Activated CD8-positive, alpha-beta memory T cell treated with anti-CD3 and anti-CD28 coated beads, Interleukin-2, amount 50 U/mL, for 48 hours (primary cell): ENCODE data around the gene NEXN.
A peak's percentile ranks its signal among the peaks of the same experiment; 100 is the strongest.
"Not testable (repeated sequence)": the region's sequence is repeated elsewhere in the genome, so short reads cannot be mapped to it uniquely, and the experiment has no call there.

Experiments
- DNase-seq: peaks from one replicate; pipeline ENCODE4 v3.0.0-alpha.2; 2020

The NEXN gene

DNA sequence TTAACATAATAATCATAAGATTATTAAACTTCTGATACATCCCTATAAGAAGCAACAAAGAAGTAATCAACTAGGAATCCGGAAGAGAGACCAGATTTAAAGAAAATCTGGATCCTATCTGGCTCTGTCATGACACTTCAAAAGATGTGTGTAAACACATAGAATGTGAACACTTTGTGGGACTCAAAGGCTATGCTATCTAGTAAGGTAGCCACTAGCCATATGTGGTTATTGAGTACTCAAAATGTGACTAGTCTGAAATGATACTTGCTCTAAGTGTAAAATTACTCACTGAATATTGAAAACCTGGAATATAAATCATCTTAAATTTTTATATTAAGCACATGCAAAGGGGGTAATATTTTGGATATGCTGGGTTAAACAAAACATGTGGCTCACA is 81.8 kb downstream of the NEXN start:
- DNase-seq = no peak

DNA sequence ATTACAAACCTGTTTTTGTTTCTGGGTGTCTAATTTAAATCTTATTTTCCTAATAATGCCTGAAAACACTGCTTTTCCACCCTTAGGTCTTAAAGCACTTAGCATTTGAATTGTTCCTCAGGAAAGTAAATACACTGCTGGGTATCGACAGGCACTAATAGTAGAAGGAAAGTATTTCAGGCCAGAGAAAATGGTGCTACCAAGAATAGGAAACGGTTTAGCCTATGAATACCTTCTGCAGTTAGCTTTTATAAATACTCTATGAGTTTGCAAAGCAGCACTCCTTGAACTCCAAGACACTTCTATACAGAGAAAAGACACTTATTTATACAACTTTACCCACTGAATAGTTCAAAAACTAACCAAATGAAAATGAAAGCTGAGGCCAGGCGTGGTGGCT is 83.7 kb downstream of the NEXN start:
- DNase-seq = no peak

DNA sequence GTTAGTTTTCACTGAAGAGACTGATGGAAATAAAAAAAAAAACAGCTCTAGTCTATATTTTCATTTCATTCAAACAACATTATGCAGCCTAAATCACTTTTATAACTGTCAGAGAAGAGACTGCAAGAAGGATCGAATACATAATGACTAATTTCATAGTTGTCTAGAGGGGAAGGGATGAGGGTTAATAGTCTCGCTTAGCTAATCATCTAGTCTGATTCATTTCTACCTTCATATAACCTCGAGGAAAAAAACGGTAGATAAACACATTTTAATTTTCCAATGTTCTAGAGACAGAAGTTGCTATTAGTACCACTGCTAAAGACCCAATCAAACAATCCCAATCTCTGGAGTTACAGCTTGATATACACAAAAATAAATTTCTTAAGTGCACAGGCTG is 87.0 kb downstream of the NEXN start:
- no peak for DNase-seq

DNA sequence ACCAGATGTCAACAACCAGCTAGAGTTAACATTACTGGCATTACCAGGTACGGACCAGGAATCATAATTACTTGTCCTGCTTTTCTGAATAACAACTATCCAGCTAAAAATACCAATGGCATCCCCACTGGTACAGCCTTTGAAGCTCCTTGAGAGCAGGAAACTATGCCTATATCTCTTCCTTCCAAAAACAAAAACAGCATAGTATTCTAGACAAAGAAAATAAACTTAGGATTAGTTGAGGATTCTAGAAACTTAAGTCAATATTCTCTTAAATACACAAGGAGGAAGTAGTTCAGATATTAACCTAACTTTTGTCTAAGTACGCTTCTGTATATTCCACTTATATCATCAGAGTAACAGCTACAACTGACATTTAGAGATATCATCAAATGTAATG is 87.5 kb downstream of the NEXN start:
- no peak for DNase-seq

DNA sequence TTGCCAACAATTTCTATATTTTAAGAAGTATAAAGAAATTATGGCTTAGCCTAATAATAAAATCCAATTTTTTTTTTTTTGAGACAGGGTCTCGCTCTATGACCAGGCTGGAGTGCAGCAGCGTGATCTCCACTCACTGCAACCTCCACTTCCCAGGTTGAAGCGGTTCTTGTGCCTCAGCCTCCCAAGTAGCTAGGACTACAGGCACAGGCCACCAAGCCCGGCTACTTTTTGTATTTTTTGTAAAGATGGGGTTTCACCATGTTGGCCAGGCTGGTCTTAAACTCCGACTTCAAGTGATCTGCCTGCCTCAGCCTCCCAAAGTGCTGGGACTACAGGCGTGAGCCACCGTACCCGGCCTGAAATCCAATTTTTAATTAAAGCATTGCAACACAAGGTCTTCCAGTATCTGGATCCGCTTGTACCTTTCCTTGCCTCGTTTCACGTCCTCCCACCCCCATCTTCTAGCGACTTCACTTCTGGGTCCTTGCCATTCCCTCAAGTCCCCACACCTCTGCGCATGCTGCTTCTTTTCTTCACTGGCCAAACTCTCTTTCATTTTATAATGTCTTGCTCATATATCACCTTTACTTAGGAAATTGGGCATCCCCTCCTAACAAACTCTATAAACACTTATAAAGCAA is 88.1 kb downstream of the NEXN start:
- no peak for DNase-seq

DNA sequence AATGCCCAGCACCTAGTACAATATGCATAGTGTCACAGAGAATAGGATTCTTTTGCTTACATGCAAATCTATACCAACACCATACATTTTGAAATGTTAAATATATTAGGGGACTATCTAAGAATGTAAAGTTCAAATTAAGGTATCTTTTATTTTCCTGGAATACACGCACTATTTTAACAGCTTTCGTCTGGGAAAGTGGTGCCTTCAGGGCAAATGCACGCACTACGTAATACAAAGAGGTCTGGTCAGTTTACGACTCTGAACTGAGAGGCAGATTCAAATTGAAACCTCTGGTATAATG is 89.5 kb downstream of the NEXN start:
- DNase-seq = no peak

DNA sequence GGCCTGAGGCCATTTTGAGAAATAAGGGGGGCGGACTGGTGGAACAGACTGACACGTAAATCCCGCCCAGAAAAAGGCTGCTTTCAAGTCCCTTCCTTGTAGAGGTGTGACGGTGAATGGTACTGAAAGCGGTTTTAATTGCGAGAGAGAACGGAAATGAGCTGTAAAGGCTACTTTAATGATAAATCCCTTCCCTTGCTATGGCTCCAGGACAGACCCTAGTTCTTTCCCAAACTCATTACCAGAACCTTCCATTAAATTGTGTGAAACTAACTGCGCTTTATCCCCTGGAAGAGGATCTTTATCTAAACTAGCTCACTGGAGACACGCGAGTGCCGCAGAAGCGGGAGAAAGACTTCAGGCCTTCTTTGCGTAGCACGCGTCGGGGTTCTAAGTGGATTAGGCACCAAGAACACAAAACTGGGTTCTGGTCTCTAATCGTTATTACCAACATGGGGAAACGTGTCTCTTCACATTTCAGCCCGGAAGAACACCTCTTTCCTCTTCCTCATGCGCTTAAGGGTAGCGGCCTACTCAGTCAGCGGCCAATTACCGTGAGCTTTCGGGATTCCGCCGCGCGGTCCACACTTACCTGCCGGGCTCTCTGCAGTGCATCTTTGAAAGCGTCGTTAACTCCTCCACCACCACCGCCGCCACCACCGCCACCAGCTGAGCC is 90.0 kb downstream of the NEXN start:
- peak; percentile 75 for DNase-seq

DNA sequence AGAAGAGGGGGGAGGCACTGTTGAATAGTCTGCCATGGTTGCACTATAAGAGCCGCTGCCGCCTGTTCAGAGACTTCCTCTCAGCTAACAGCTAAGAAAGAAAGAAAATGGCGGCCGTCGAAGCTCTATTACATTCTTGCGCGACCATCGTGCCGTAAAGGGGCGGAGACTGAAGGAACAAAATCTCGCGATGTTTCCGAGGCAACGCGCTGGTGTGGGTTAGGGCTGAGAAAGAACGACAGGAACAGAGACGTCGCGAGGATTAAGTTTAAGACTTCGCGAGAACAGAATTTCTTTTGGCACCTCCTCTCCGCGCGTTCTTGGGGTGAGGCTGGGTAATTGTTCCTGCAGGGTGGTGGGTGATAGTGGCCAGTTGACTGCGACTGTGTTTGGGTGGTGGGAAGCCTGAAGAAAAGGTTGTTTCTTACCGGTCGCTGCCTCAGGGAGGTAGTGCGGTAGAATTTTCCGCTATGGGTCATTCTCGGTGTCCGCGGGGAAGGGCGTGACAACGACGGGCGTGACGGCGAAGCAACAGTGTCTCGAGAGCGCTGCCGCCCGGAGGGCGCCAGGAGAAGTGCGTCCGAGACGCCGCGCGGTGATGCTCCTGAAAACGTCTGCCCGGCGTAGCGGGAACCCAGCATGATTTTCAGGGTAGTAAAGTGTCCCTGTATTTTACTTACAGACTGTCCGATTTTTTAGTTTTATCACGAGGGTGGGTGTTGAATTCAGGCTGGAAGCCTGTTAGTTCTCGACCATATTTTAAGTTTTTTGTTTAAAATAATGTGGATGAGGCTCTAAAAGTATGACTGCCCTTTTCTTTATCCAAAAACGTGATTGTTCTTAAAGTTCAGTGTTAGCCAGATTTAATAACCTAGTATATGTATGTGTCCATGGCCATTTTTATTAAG is 90.8 kb downstream of the NEXN start, which contains the start of gene FUBP1:
Gene FUBP1 (minus strand): TSS at position 104 of the 908 bp plus-strand sequence. CDS start 68 bp downstream, at position 36.
- peak; percentile 92 for DNase-seq

DNA sequence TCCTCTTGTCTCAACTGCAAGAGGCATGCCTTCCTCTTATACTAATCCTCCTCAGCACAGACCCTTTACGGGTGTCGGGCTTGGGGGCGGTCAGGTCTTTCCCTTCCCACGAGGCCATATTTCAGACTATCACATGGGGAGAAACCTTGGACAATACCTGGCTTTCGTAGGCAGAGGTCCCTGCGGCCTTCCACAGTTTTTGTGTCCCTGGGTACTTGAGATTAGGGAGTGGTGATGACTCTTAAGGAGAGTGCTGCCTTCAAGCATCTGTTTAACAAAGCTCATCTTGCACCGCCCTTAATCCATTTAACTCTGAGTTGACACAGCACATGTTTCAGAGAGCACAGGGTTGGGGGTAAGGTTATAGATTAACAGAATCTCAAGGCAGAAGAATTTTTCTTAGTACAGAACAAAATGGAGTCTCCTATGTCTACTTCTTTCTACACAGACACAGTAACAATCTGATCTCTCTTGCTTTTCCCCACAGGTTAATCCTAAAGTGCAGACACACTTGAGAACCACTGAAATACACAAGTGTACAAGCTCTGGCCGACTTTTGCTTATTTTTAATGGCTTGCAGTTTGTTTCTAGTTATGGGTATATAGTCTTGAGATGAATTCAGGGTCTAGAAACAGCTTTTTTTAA is 95.0 kb downstream of the NEXN start:
- not testable (repeated sequence) for DNase-seq

DNA sequence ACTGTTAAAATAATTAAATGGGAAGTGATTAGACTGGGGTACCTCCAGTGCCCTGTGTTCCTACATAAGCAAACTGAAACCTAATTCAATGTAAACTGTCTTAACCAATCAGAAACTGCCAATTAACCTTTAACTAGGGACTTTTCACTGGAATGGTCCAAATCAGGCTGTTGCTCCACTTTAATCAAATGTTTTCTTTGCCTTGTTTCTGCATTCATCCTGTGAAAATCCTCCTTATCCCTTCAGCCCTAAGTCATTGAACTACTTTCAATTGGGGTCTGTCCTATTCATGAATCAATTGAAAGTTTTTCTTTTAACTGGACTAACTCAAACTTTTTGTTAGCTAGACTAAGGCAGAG is 95.6 kb downstream of the NEXN start:
- no peak for DNase-seq

DNA sequence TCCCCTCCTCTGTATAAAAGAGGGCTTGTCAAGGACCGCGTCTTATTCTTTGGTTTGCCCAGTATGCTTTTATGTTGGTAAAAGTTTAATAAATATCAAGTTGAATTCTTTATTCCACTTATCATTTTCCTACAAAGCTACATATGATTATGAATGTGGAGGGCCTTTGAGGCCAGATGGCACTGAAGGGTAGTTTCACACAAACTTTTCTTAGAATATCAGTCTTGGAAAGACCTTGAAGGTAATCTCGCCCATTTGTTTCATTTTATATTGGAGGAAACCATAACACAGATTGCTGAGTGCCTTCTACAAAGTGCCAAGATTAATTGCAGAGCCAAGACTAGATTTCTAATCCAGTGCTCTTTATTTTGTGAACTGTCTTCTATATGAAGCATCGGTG is 96.2 kb downstream of the NEXN start:
- no peak for DNase-seq

DNA sequence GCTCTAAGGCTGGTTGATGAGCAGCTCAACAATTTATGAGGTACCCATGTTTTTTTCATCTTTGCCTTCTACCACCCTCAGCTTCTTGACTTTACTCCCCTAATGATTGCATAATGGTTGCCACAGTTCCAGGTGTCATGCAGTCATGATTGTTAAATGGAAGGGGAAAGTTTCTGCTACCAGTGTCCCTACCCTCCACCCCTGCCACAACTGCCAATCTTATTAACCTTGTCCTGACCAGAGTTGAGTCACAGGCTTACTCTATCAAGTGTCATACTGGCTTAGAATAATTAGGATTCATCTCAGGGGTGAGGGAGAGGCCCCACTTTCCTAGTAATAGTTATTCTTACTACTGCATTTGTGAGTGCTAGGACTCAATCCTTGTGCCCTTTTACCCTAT is 98.4 kb downstream of the NEXN start:
- no peak for DNase-seq

DNA sequence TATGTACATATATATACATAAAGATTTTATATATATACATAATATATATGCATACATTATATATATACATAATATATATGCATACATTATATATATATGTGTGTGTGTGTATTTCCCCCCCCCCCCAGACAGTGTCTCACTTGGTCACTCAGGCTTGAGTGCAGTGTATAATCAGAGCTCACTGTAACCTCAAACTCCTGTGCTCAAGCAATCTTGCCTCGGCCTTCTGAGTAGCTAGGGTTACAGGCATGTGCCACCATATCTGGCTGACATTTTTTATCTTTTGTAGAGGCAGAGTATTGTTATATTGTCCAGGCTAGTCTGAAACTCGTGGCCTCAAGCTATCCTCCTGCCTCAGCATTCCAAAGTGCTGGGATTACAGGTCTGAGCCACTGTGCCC is 99.5 kb downstream of the NEXN start:
- DNase-seq = no peak

DNA sequence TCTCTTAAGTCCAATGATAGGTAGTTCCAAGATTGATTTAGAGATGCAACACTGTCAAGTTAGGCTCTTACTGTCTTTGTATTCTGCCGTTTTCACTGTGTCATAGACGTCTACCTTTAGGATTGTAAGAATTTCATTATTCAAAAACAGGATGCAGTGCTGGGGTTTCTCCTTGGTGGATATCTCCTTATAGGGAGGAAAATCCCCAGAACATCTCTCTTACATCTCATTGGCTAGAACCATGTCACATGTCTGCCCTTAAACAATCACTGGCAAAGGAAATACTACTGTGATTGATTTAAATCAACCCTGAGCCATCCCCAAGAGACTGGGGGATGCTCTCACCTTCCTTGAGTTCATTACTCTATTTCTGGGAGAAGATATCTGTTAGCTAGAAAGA is 101.3 kb downstream of the NEXN start:
- DNase-seq = no peak

DNA sequence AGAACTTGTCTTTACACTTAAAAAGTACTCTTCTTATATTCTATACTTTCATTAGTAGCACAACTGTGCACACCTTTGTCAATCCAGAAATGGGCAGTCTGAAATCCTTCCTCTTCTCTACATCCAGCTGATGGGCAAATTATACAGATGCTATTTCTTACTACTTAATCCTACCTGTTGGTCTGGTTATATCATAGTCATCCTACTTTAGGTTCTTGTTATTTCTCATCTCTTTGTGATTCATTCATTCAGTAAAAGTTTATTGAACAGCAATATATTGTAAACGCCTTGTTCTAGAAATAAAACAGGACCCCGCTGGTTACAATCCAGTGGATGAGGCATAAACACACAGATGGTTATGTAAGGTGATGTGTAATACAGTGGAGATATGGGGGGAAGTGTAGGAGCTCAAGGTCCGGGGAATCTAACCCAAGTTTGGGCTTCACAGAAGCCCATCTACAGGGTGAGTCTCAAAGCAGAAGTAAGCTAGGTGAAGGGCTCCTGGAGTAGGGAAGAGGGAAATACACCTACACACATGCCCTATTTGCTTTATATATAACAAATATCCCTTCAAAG is 102.3 kb downstream of the NEXN start:
- DNase-seq = no peak

DNA sequence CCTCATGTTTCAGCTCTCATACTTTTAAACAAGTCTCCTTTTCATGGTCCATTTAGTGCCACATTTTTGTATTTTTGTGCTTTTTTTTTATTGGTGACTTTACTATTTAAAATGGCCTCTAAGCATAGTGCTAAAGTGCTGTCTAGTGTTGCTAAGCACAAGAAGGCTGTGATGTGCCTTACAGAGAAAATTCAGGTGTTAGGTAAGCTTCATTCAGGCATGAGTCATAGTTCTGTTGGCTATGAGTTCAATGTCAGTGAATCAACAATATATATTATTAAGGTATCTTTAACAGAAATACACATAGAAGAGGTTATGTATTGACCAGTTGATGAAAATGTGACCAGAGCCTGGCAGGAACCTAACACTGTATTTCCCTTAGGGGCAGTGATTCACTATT is 103.2 kb downstream of the NEXN start:
- DNase-seq = no peak
